Neural cell (in vitro differentiated cells): ENCODE results near the gene VAV3. TPM values are rescaled to one million over a fixed set of nuclear protein-coding genes. Genes with fewer than 3 reads are reported as not detected.

Source experiments
- H2AFZ ChIP-seq: fragments of 200-600, 300-800 bp; sonication (generic), shearing (Covaris generic); 2 replicates; pipeline ENCODE4 v1.6.0; 2014; ENCODE audit warnings: low read depth, mild to moderate bottlenecking, antibody characterized with exemption, low read length, moderate library complexity
- H3F3A ChIP-seq: fragments of 200-600 bp; shearing (Covaris generic); 2 replicates; pipeline ENCODE4 v1.6.1; 2016; ENCODE audit warnings: mild to moderate bottlenecking, moderate library complexity, mixed read lengths, antibody characterized with exemption, low read length; ENCODE audit not compliant: insufficient read depth, poor library complexity, severe bottlenecking
- H3K27ac ChIP-seq: fragments of 200-600, 300-800 bp; sonication (generic), shearing (Covaris generic); 2 replicates; pipeline ENCODE4 v1.5.1; 2014; ENCODE audit warnings: mild to moderate bottlenecking, low read length, moderate library complexity
- H3K27me3 ChIP-seq: fragments of 300-800, 200-600 bp; sonication (generic), shearing (Covaris generic); 2 replicates; pipeline ENCODE4 v1.6.0; 2014; ENCODE audit warnings: mild to moderate bottlenecking, low read depth, low read length, moderate library complexity; ENCODE audit not compliant: insufficient read depth
- H3K36me3 ChIP-seq: fragments of 300-800, 200-600 bp; sonication (generic), shearing (Covaris generic); 2 replicates; pipeline ENCODE4 v1.5.1; 2014; ENCODE audit warnings: mild to moderate bottlenecking, antibody characterized with exemption, low read length, moderate library complexity; ENCODE audit not compliant: insufficient read depth
- H3K4me2 ChIP-seq: fragments of 300-800, 200-600 bp; sonication (generic), shearing (Covaris generic); 2 replicates; pipeline ENCODE4 v1.6.0; 2014; ENCODE audit warnings: mild to moderate bottlenecking, low read length
- H3K4me3 ChIP-seq: fragments of 300-800, 200-600 bp; sonication (generic), shearing (Covaris generic); 2 replicates; pipeline ENCODE4 v1.5.1; 2014; ENCODE audit warnings: mild to moderate bottlenecking, low read length, moderate library complexity
- H3K79me2 ChIP-seq: fragments of 200-600 bp; shearing (Covaris generic); replicated peaks from 2 replicates; pipeline ENCODE4 v1.6.0; 2014; ENCODE audit warnings: mild to moderate bottlenecking, low read length, moderate library complexity; ENCODE audit not compliant: insufficient read depth
- H3K9ac ChIP-seq: fragments of 300-800, 200-600 bp; sonication (generic), shearing (Covaris generic); 2 replicates; pipeline ENCODE4 v1.6.1; 2016; ENCODE audit warnings: mild to moderate bottlenecking, low read length, mixed read lengths
- H3K9me2 ChIP-seq: fragments of 200-600 bp; shearing (Covaris generic); 2 replicates; pipeline ENCODE4 v1.6.1; 2016; ENCODE audit warnings: mild to moderate bottlenecking, low read length, mixed read lengths; ENCODE audit not compliant: insufficient read depth
- H3K9me3 ChIP-seq: fragments of 200-600, 300-800 bp; sonication (generic), shearing (Covaris generic); 2 replicates; pipeline ENCODE4 v1.6.1; 2016; ENCODE audit warnings: mild to moderate bottlenecking, mixed run types, low read length, moderate library complexity, mixed read lengths
- H4K20me1 ChIP-seq: fragments of 200-600 bp; shearing (Covaris generic); 2 replicates; pipeline ENCODE4 v1.6.1; 2016; ENCODE audit warnings: mild to moderate bottlenecking, mixed run types; ENCODE audit not compliant: insufficient read depth
- EP300 ChIP-seq: fragments of 450-650 bp; conservative IDR thresholded peaks from 2 replicates; pipeline ENCODE4 v1.6.1; 2014; ENCODE audit warnings: antibody characterized with exemption, mild to moderate bottlenecking, moderate library complexity; ENCODE audit not compliant: poor library complexity, severe bottlenecking
- EZH2 ChIP-seq: fragments of 200-600, 300-800 bp; shearing (Covaris generic), sonication (generic); IDR thresholded peaks from 2 replicates; pipeline ENCODE4 v1.6.1; 2014; ENCODE audit warnings: antibody characterized with exemption, low read length, borderline replicate concordance, mild to moderate bottlenecking; ENCODE audit not compliant: insufficient read depth, poor library complexity, severe bottlenecking
- MXI1 ChIP-seq: fragments of 450-650 bp; conservative IDR thresholded peaks from 2 replicates; pipeline ENCODE4 v1.6.1; 2014; ENCODE audit warnings: antibody characterized with exemption, mild to moderate bottlenecking; ENCODE audit not compliant: poor library complexity, severe bottlenecking
- POLR2AphosphoS5 ChIP-seq: IDR thresholded peaks from 2 replicates; pipeline ENCODE4 v1.6.1; 2012
- RAD21 ChIP-seq: fragments of 450-650 bp; conservative IDR thresholded peaks from 2 replicates; pipeline ENCODE4 v1.6.1; 2014; ENCODE audit warnings: antibody characterized with exemption, mild to moderate bottlenecking, moderate library complexity
- SMC3 ChIP-seq: fragments of 450-650 bp; conservative IDR thresholded peaks from 2 replicates; pipeline ENCODE4 v1.6.1; 2014; ENCODE audit warnings: antibody characterized with exemption, mild to moderate bottlenecking, moderate library complexity; ENCODE audit not compliant: poor library complexity
- TAF1 ChIP-seq: IDR thresholded peaks from 2 replicates; pipeline ENCODE4 v1.6.1; 2012; ENCODE audit warnings: low read depth
- polyA plus RNA-seq: library from polyadenylated mRNA; depleted of rRNA; stranded (reverse); fragments of >200 nt; gene quantifications from 2 replicates; pipeline ENCODE4 v1.2.3, GENCODE V29; 2014
- TF ChIP-seq, protein P1 (sequence below): IDR thresholded peaks from 2 replicates; pipeline ENCODE4 v1.6.1; 2012; ENCODE audit warnings: borderline replicate concordance
- TF ChIP-seq, protein P2 (sequence below): fragments of 450-650 bp; IDR thresholded peaks from 2 replicates; pipeline ENCODE4 v1.5.1; 2014; ENCODE audit warnings: antibody characterized with exemption, mild to moderate bottlenecking, moderate library complexity; ENCODE audit not compliant: poor library complexity, severe bottlenecking

Gene VAV3
- polyA plus RNA-seq, 1 donor from 2014 or later = 7.6 TPM

DNA sequence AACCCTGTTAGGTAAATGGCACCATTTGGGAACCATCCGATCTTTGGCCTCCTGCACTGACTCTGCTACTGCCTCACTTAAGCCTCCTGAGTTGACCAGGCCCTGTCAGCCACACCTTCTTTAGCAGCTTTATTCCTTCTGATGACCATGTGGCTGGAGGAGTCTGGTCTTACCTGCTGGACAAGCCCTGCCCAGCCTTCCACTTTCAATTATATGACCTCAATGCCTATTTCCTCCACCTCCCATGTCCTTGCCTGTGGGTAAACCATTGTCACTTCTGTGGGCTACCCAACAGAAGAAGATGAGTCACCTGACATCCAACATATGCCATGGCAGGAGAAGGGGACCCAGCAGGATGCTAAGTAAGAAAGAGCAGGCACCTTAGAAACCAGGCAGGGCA, 430.3 kb downstream of the VAV3 start:
- H2AFZ ChIP-seq = no peak overlapping the region
- H3K9me3 ChIP-seq = no peaks in the 10 kb centered on the region
- no peak overlapping the region for H3K9ac ChIP-seq
- no peaks in the 10 kb centered on the region for H3K36me3 ChIP-seq
- no peaks in the 10 kb centered on the region for H3K9me2 ChIP-seq
- H3K4me2 ChIP-seq = no peak overlapping the region
- TF ChIP-seq, protein P1, sequence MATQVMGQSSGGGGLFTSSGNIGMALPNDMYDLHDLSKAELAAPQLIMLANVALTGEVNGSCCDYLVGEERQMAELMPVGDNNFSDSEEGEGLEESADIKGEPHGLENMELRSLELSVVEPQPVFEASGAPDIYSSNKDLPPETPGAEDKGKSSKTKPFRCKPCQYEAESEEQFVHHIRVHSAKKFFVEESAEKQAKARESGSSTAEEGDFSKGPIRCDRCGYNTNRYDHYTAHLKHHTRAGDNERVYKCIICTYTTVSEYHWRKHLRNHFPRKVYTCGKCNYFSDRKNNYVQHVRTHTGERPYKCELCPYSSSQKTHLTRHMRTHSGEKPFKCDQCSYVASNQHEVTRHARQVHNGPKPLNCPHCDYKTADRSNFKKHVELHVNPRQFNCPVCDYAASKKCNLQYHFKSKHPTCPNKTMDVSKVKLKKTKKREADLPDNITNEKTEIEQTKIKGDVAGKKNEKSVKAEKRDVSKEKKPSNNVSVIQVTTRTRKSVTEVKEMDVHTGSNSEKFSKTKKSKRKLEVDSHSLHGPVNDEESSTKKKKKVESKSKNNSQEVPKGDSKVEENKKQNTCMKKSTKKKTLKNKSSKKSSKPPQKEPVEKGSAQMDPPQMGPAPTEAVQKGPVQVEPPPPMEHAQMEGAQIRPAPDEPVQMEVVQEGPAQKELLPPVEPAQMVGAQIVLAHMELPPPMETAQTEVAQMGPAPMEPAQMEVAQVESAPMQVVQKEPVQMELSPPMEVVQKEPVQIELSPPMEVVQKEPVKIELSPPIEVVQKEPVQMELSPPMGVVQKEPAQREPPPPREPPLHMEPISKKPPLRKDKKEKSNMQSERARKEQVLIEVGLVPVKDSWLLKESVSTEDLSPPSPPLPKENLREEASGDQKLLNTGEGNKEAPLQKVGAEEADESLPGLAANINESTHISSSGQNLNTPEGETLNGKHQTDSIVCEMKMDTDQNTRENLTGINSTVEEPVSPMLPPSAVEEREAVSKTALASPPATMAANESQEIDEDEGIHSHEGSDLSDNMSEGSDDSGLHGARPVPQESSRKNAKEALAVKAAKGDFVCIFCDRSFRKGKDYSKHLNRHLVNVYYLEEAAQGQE = no peak
- TF ChIP-seq RAD21 (no peak), MXI1 (no peak), POLR2AphosphoS5 (no peak), SMC3 (no peak), TAF1 (no peak), EZH2 (no peak), EP300 (no peak)
- TF ChIP-seq, protein P2, sequence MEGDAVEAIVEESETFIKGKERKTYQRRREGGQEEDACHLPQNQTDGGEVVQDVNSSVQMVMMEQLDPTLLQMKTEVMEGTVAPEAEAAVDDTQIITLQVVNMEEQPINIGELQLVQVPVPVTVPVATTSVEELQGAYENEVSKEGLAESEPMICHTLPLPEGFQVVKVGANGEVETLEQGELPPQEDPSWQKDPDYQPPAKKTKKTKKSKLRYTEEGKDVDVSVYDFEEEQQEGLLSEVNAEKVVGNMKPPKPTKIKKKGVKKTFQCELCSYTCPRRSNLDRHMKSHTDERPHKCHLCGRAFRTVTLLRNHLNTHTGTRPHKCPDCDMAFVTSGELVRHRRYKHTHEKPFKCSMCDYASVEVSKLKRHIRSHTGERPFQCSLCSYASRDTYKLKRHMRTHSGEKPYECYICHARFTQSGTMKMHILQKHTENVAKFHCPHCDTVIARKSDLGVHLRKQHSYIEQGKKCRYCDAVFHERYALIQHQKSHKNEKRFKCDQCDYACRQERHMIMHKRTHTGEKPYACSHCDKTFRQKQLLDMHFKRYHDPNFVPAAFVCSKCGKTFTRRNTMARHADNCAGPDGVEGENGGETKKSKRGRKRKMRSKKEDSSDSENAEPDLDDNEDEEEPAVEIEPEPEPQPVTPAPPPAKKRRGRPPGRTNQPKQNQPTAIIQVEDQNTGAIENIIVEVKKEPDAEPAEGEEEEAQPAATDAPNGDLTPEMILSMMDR = no peak
- H4K20me1 ChIP-seq = no peaks in the 10 kb centered on the region
- no peaks in the 10 kb centered on the region for H3K79me2 ChIP-seq
- no peak overlapping the region for H3K4me3 ChIP-seq
- no peaks in the 10 kb centered on the region for H3F3A ChIP-seq
- no peak overlapping the region for H3K27ac ChIP-seq
- no peaks in the 10 kb centered on the region for H3K27me3 ChIP-seq

DNA sequence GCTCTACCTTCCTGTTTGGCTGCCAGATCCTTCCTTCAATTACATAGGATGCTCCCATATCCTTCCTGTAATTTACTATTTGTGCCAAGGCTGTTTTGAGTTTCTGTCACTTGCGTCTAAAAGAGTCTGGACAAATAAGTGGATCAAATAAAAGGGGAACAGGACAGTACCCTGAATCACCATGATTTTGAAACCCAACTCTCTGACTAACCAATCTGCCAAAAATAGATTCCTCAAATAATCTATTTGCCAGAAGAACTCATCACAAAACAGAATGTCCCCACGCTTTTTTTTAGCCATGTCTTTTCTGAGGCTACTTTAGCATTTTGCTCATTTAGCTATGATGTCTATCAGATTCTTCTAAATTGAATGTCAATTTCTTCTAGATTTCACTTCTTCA, 431.5 kb downstream of the VAV3 start:
- H3K9me3 ChIP-seq = no peaks in the 10 kb centered on the region
- no peak overlapping the region for H3K27ac ChIP-seq
- no peaks in the 10 kb centered on the region for H3K79me2 ChIP-seq
- H3K9me2 ChIP-seq = no peaks in the 10 kb centered on the region
- H2AFZ ChIP-seq = no peak overlapping the region
- H3F3A ChIP-seq = no peaks in the 10 kb centered on the region
- no peak overlapping the region for H3K4me3 ChIP-seq
- no peak overlapping the region for H3K4me2 ChIP-seq
- no peaks in the 10 kb centered on the region for H3K36me3 ChIP-seq
- H4K20me1 ChIP-seq = no peaks in the 10 kb centered on the region
- H3K27me3 ChIP-seq = no peaks in the 10 kb centered on the region
- H3K9ac ChIP-seq = no peak overlapping the region
- TF ChIP-seq, protein P2 = no peak
